Mucosa of descending colon (tissue), 3 donors: ENCODE measurements around the gene ACO1. TPM values are rescaled to one million over a fixed set of nuclear protein-coding genes. Genes with fewer than 3 reads are reported as not detected.

Source experiments
- ATAC-seq: fragments of 200-7000 bp; cut with Tn5 transposase; one replicate; pipeline ENCODE4 v1.9.1; 2020; ENCODE audit warnings: mild to moderate bottlenecking, moderate library complexity
- DNase-seq, 3 donors: peaks; one replicate each; pipeline ENCODE4 v3.0.0-alpha.2; 2020
- H3K36me3 ChIP-seq: fragments of 200-600 bp; one replicate; pipeline ENCODE4 v1.8.0; 2021; ENCODE audit warnings: low read depth, mild to moderate bottlenecking
- H3K4me1 ChIP-seq: fragments of 200-600 bp; one replicate; pipeline ENCODE4 v1.8.0; 2021; ENCODE audit warnings: low read depth, mild to moderate bottlenecking
- H3K4me3 ChIP-seq: fragments of 200-600 bp; one replicate; pipeline ENCODE4 v1.8.0; 2021; ENCODE audit warnings: mild to moderate bottlenecking
- H3K9me3 ChIP-seq: fragments of 200-600 bp; one replicate; pipeline ENCODE4 v1.8.0; 2021; ENCODE audit warnings: mild to moderate bottlenecking
- intact Hi-C, 2 donors: fragments of 100-400 bp; cut with DNase I in 1 of 2; cut with micrococcal nuclease in 1 of 2; formaldehyde crosslinking; loops; one replicate each; pipeline versions ENCODE4 v1.11.0 to v1.11.1; 2022; cut with DNase I, micrococcal nuclease
- total RNA-seq, 3 donors: library from RNA; stranded (reverse); fragmentation: NEBNext Ultra II Directional in 2 of 3; extraction: Animal tissue kit (Norgen Biotek cat#: 25700) in 2 of 3; gene quantifications; one replicate each; pipeline versions ENCODE4 v1.2.1 to v1.2.4, GENCODE V29; 2021 to 2023
- TF ChIP-seq, protein P1 (sequence below): fragments of 200-600 bp; IDR thresholded peaks from one replicate; pipeline ENCODE4 v1.8.0; 2022; ENCODE audit warnings: antibody characterized with exemption, mild to moderate bottlenecking
- donor health status: DM: no; HTN: no; CAD: no; lungs with moderate emphysema.
- donor health status: DM: no; HTN: no; CAD: no.
- donor health status: DM: no; HTN: yes; CAD: no.

ACO1 gene
- total RNA-seq, 3 donors from 2014 or later, result 30.9 to 50.4 (median 32.6) TPM

DNA sequence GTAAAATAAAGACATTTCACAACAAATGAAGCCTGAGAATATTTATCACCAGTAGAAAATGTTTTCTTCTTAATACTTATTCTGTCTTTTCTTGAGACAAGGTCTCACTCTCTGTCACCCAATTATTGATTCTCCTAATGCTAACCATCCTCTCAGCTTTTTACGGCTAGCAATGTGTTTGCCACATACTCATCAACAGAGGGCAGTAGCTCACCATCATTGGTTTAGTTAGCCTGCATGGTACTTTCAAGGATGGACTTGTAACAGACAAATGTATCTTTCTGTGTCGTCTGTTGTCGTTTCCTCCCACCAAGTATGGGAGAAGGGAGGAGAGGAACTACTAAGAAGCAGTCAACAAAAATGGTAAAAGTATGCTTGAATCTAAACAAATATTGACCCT lies 5.9 kb upstream of the ACO1 start:
- H3K36me3 ChIP-seq, result no peaks in the 10 kb centered on the region
- TF ChIP-seq, protein P1, sequence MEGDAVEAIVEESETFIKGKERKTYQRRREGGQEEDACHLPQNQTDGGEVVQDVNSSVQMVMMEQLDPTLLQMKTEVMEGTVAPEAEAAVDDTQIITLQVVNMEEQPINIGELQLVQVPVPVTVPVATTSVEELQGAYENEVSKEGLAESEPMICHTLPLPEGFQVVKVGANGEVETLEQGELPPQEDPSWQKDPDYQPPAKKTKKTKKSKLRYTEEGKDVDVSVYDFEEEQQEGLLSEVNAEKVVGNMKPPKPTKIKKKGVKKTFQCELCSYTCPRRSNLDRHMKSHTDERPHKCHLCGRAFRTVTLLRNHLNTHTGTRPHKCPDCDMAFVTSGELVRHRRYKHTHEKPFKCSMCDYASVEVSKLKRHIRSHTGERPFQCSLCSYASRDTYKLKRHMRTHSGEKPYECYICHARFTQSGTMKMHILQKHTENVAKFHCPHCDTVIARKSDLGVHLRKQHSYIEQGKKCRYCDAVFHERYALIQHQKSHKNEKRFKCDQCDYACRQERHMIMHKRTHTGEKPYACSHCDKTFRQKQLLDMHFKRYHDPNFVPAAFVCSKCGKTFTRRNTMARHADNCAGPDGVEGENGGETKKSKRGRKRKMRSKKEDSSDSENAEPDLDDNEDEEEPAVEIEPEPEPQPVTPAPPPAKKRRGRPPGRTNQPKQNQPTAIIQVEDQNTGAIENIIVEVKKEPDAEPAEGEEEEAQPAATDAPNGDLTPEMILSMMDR, result peak; percentile 50
- DNase-seq, result peak in 1 of 3 donors; percentile 46
- peaks cover under 1% of the 10 kb centered on the region for H3K4me1 ChIP-seq
- intact Hi-C loops, result loop anchor here in 1 of 2 donors (5.0 to 10.0 kb wide), 3 partner anchors 146 to 586 kb away; partner anchors contain the start of genes NDUFB6 and RIGI
- peak; percentile 86 for ATAC-seq
- H3K4me3 ChIP-seq, result no peak overlapping the region
- H3K9me3 ChIP-seq, result no peaks in the 10 kb centered on the region

DNA sequence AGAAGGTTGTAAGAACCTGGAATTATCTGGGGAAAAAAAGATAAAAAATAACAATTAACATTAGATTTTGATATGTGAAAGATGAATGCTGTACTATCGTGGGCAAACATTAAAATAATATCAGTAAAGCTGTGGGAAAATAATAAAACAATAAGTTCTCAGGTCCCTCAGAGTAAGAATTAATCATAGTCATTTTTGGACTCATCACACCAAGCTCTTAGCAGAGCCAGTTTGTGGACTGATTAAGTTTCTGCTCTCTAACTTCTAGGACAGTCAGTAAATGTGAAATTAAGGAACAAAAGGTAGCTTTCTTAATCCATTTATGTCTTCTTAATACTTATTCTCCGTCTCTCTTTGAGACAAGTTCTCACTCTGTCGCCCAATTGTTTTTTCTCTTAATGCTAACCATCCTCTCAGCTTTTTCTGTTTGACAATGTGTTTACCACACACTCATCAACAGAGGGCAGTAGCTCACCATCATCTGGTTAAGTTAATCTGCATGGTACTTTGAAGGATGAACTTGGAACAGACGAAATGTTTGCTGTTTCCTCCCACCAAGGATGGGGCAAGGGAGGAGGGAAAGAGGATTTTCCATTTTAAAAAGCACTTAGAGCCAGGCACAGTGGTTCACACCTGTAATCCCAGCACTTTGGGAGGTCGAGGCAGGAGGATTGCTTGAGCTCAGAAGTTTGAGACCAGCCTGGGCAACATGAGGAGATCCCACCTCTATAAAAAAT lies 5.3 kb upstream of the ACO1 start:
- DNase-seq, result peak in 1 of 3 donors; percentile 40
- TF ChIP-seq, protein P1, result peak; percentile 54
- Histone ChIP-seq H3K4me3 (no peak overlapping the region), H3K4me1 (peaks cover 5% of the 10 kb centered on the region), H3K36me3 (no peaks in the 10 kb centered on the region), H3K9me3 (no peaks in the 10 kb centered on the region)
- intact Hi-C loops, result loop anchor here in 1 of 2 donors (5.0 to 10.0 kb wide), 3 partner anchors 146 to 586 kb away; partner anchors contain the start of genes NDUFB6 and RIGI
- ATAC-seq, result peak; percentile 86

DNA sequence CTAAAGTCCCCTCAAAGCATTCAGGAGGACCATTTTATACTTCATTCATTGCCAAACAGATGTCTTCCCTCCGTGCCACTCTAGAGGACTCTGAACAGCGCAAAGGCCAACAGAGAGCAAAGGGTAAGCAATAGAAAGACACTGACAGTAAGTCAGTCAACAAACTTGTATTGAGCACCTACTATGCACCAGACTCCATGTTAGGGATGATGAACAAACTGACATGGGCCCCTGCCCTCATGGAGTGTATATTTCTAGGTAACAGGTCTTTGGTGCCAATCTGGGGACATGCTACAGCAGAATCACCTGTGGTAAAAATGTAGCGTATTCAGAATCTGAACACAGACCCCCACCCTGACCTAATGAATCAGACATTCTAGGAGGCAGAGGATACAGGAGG lies 3.5 kb upstream of the ACO1 start:
- Histone ChIP-seq H3K9me3 (no peaks in the 10 kb centered on the region), H3K4me1 (peaks cover 8% of the 10 kb centered on the region), H3K36me3 (no peaks in the 10 kb centered on the region), H3K4me3 (no peak overlapping the region)
- intact Hi-C loops, result loop anchor here in 1 of 2 donors (5.0 kb wide), 1 partner anchor 196 kb away; no protein-coding TSS in a partner anchor
- DNase-seq (no peak), ATAC-seq (no peak)
- TF ChIP-seq, protein P1, result no peak

DNA sequence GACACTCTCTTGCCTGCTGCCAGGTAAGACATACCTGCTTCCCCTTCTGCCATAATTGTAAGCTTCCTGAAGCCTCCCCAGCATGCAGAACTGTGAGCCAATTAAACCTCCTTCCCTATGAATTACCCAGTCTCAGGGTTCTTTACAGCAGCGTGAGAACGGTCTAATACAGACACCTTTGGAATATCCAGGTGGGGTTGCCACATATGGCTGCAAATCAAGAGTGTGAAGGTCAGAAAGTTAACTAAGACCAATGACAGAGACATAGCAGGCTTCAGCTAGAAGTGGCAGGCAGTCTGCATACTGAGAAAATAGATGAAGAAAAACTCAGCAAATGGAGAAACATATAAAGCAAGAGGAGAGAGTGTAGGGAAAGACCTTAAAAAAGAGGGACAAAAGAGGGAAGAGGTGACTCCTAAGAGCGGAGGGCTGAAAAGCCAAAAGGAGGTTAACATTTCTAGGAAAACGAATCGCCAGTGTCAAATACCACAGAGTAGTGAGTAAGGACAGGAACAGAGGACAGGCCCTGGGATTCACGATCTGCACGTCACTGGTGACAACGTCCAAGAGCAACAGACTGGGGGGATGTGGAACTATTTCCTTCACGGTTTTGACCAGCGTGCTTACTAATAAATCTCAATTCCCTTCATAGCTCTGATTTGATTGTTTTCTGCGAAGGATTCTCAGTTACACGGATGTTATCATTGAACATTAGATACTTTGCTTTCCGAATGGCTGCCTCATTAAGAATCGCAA lies 1.7 kb upstream of the ACO1 start:
- no peaks in the 10 kb centered on the region for H3K9me3 ChIP-seq
- DNase-seq (no peak), ATAC-seq (no peak)
- no peaks in the 10 kb centered on the region for H3K36me3 ChIP-seq
- peaks cover 8% of the 10 kb centered on the region for H3K4me1 ChIP-seq
- no peak overlapping the region for H3K4me3 ChIP-seq
- TF ChIP-seq, protein P1, result no peak
- intact Hi-C loops, result loop anchor here in 1 of 2 donors (5.0 kb wide), 1 partner anchor 195 kb away; no protein-coding TSS in a partner anchor

DNA sequence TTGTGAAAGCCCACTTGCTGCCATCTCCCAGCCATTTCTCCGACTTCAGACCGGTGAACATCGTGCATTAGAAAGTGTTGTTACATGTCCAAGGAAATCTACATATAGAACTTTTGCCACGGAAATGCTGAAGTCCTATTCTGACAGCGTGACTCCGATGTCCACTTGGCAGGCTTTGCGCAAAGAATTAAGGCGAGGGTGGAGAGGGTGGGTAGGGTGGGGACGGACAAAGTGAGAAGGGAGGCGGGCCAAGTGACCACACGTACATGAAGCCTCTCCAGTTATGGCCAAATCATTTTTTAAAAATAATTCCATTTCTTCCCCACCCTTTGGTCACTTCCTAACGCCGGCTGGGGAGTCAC lies 460 bp upstream of the ACO1 start:
- Histone ChIP-seq H3K36me3 (no peaks in the 10 kb centered on the region), H3K9me3 (no peaks in the 10 kb centered on the region), H3K4me1 (peaks cover 8% of the 10 kb centered on the region), H3K4me3 (peak overlapping the region; percentile 46)
- TF ChIP-seq, protein P1, result no peak
- intact Hi-C loops, result loop anchor here in 1 of 2 donors (5.0 kb wide), 1 partner anchor 193 kb away; no protein-coding TSS in a partner anchor
- ATAC-seq (peak; percentile 31), DNase-seq (no peak)
